Heart left ventricle (tissue), 16 donors: ENCODE results near the gene MAP3K4. TPM values are rescaled to one million over a fixed set of nuclear protein-coding genes. Genes with fewer than 3 reads are reported as not detected.

Source experiments
- ATAC-seq, 4 donors: fragments of 200-7000 bp; cut with Tn5 transposase; one replicate each; pipeline ENCODE4 v1.9.1; 2020 to 2022; ENCODE audit warnings: moderate library complexity in 4 of 4, mild to moderate bottlenecking in 3 of 4, moderate number of reproducible peaks in 1 of 4
- DNase-seq, 5 donors: peaks; one replicate each; pipeline ENCODE4 v3.0.0-alpha.2; 2020
- H3K27ac ChIP-seq, 12 donors: fragments of 200-600 bp; sonication (generic) in 4 of 12; one replicate each; pipeline versions ENCODE4 v1.5.0 to v1.8.0; 2016 to 2022; ENCODE audit warnings: mild to moderate bottlenecking in 2 of 12
- H3K27me3 ChIP-seq, 9 donors: fragments of 200-600 bp; sonication (generic) in 2 of 9; one replicate each; pipeline versions ENCODE4 v1.5.1 to v1.8.0; 2016 to 2022; ENCODE audit warnings: mild to moderate bottlenecking in 3 of 9
- H3K36me3 ChIP-seq, 9 donors: fragments of 200-600 bp; sonication (generic) in 2 of 9; one replicate each; pipeline versions ENCODE4 v1.5.0 to v1.8.0; 2018 to 2022; ENCODE audit warnings: mild to moderate bottlenecking in 2 of 9
- H3K4me1 ChIP-seq, 12 donors: fragments of 200-600 bp; sonication (generic) in 4 of 12; one replicate each; pipeline versions ENCODE4 v1.5.0 to v1.8.0; 2016 to 2022; ENCODE audit warnings: mild to moderate bottlenecking in 3 of 12
- H3K4me3 ChIP-seq, 12 donors: fragments of 200-600 bp; sonication (generic) in 4 of 12; one replicate each; pipeline versions ENCODE4 v1.5.0 to v1.8.0; 2017 to 2022; ENCODE audit warnings: mild to moderate bottlenecking in 9 of 12, moderate library complexity in 4 of 12
- H3K9me3 ChIP-seq, 12 donors: fragments of 200-600 bp; sonication (generic) in 4 of 12; one replicate each; pipeline versions ENCODE4 v1.5.0 to v1.8.0; 2016 to 2022; ENCODE audit warnings: mild to moderate bottlenecking in 1 of 12
- POLR2A ChIP-seq, 2 donors: fragments of 450-650 bp; IDR thresholded peaks; one replicate each; pipeline ENCODE4 v1.6.1; 2017; ENCODE audit warnings: antibody characterized with exemption in 2 of 2, mild to moderate bottlenecking in 2 of 2, moderate library complexity in 2 of 2
- WGBS, 4 donors: extraction: QIAGEN DNeasy Blood & Tissue Kit in 2 of 4; methylation state at CpG; one replicate each; pipeline versions ENCODE4 v1.1.5 to v1.1.7; 2013 to 2018; 5-methylcytosine and 5-hydroxymethylcytosine counted together
- intact Hi-C, 10 donors: fragments of 100-400 bp; cut with DNase I; formaldehyde crosslinking; loops; one replicate each; pipeline versions ENCODE4 v1.11.1 to v1.14.2; 2022
- polyA plus RNA-seq, 2 donors: library from polyadenylated mRNA; stranded (reverse); fragments of 200-250 nt; gene quantifications; one replicate each; pipeline ENCODE4 v1.2.3, GENCODE V29; 2013
- total RNA-seq, 9 donors: library from RNA; depleted of rRNA in 2 of 9; stranded (reverse); fragments of >200 nt in 2 of 9; fragmentation: NEBNext Ultra II Directional in 3 of 9; extraction: Animal tissue kit (Norgen Biotek cat#: 25700) in 3 of 9; gene quantifications; one replicate each; pipeline versions ENCODE4 v1.1.0 to v1.2.4, GENCODE V29; 2016 to 2023
- TF ChIP-seq, protein P1 (sequence below), 12 donors: fragments of 200-600 bp; sonication (generic) in 4 of 12; IDR thresholded peaks; one replicate each; pipeline versions ENCODE4 v1.5.0 to v1.8.0; 2018 to 2022; ENCODE audit warnings: antibody characterized with exemption in 12 of 12, mild to moderate bottlenecking in 5 of 12
- donor health status: ischemic (EF 13 %, LVEDD 7.1; RV severe dilation, severe dysfunction).
- donor health status: healthy with polysubstance abuse.
- donor health status: DM: no; HTN: yes; CAD: no.
- donor health status: DM: no; HTN: no; CAD: no.
- donor health status: ischemic (EF 25% LVEDD 6.9; RV normal size, moderate dysfunction).
- donor health status: ischemic (EF 25% LVEDD 5.7; RV mildly dilated, moderate dysfunction).
- donor health status: healthy.
- donor health status: DM: yes; HTN: yes; CAD: no.
- donor health status: ischemic (EF 35%, LVEDD 5.7; RV mildly dilated, moderate dysfunction).
- donor health status: nonischemic (EF 11% LVEDD 7.7; RV severe dilation, severe dysfunction).
- donor health status: DM: yes; HTN: yes; CAD: no.
- donor health status: PGD.
- donor health status: ischemic (EF 29% LVEDD 5.4; RV normal size, mild dysfunction).
- donor health status: nonischemic (EF 23%, LVEDD 6.1; RV moderate dilation, normal function).

MAP3K4 gene
- total and polyA plus RNA-seq, 11 donors, result 9.2 to 39.1 (median 28.4) TPM

- Histone ChIP-seq H3K9me3 (no peaks in the 10 kb centered on the region), H3K27ac (no peak overlapping the region), H3K4me3 (no peak overlapping the region), H3K27me3 (no peaks in the 10 kb centered on the region), H3K4me1 (no peaks in the 10 kb centered on the region), H3K36me3 (peaks cover 0 to 100% (median 98%) of the 10 kb centered on the region in 9 donors)
- no peak for DNase-seq
- no peak for ATAC-seq
- intact Hi-C loops, result no loop called here
- WGBS, 4 donors, result 90 to 94% (median 92%) methylated on average over 14 of the region's 14 CpGs
- no peak for TF ChIP-seq POLR2A (IDR thresholded peaks at IDR 0.05)
- TF ChIP-seq, protein P1, sequence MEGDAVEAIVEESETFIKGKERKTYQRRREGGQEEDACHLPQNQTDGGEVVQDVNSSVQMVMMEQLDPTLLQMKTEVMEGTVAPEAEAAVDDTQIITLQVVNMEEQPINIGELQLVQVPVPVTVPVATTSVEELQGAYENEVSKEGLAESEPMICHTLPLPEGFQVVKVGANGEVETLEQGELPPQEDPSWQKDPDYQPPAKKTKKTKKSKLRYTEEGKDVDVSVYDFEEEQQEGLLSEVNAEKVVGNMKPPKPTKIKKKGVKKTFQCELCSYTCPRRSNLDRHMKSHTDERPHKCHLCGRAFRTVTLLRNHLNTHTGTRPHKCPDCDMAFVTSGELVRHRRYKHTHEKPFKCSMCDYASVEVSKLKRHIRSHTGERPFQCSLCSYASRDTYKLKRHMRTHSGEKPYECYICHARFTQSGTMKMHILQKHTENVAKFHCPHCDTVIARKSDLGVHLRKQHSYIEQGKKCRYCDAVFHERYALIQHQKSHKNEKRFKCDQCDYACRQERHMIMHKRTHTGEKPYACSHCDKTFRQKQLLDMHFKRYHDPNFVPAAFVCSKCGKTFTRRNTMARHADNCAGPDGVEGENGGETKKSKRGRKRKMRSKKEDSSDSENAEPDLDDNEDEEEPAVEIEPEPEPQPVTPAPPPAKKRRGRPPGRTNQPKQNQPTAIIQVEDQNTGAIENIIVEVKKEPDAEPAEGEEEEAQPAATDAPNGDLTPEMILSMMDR (IDR thresholded peaks at IDR 0.05), result no peak
Observed at GRCh38 chr6:161110028-161110779, 118.6 kb downstream of the MAP3K4 start.

- intact Hi-C loops, result no loop called here
- WGBS, 4 donors, result 82 to 89% (median 86%) methylated on average over 4 of the region's 4 CpGs
- ATAC-seq (no peak), DNase-seq (no peak)
- H3K27ac ChIP-seq, result peak overlapping the region in 1 of 12 donors; percentile 34
- TF ChIP-seq, protein P1 (IDR thresholded peaks at IDR 0.05), result no peak
- TF ChIP-seq POLR2A (IDR thresholded peaks at IDR 0.05), result no peak
- H3K4me3 ChIP-seq, result no peak overlapping the region
- no peaks in the 10 kb centered on the region for H3K4me1 ChIP-seq
- no peaks in the 10 kb centered on the region for H3K9me3 ChIP-seq
- H3K36me3 ChIP-seq, result peaks cover 0 to 100% (median 97%) of the 10 kb centered on the region in 9 donors
- H3K27me3 ChIP-seq, result no peaks in the 10 kb centered on the region
Observed at GRCh38 chr6:161111261-161111660, 119.7 kb downstream of the MAP3K4 start.

GRCh38 chr6:161115468-161115867, 123.9 kb downstream of the MAP3K4 start:
- no peak for DNase-seq
- H3K27me3 ChIP-seq, result no peaks in the 10 kb centered on the region
- ATAC-seq, result no peak
- peaks cover 0 to 5% (median 0%) of the 10 kb centered on the region in 12 donors for H3K4me1 ChIP-seq
- peaks cover 0 to 13% (median 0%) of the 10 kb centered on the region in 12 donors for H3K9me3 ChIP-seq
- intact Hi-C loops, result no loop called here
- TF ChIP-seq POLR2A (IDR thresholded peaks at IDR 0.05), result no peak
- TF ChIP-seq, protein P1 (IDR thresholded peaks at IDR 0.05), result no peak
- H3K27ac ChIP-seq, result no peak overlapping the region
- H3K36me3 ChIP-seq, result peaks cover 0 to 100% (median 83%) of the 10 kb centered on the region in 9 donors
- whole genome bisulfite sequencing, 4 donors, result 93 to 97% (median 96%) methylated on average over 3 of the region's 3 CpGs
- H3K4me3 ChIP-seq, result no peak overlapping the region

DNA sequence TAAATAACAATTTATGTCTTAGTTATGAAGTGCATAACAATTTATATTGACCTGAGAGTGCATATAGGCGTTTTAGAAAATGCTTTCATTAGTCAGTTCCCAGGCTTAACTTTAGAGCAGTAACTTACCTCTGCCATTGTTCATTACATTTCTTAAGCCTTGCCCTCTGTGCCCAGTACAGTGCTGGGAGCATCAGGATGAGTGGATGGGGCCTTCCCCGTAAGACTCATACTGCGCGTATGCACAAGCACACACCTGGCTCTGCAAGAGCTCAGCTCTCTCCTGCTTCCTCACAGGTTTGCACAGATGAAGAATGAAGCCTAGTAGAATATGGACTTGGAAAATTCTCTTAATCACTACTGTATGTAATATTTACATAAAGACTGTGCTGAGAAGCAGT, 125.0 kb downstream of the MAP3K4 start:
- Histone ChIP-seq H3K4me3 (no peak overlapping the region), H3K4me1 (peaks cover 0 to 5% (median 0%) of the 10 kb centered on the region in 12 donors), H3K27ac (peak overlapping the region in 1 of 12 donors; percentile 11), H3K36me3 (peaks cover 0 to 100% (median 72%) of the 10 kb centered on the region in 9 donors), H3K27me3 (no peaks in the 10 kb centered on the region), H3K9me3 (peaks cover 0 to 24% (median 0%) of the 10 kb centered on the region in 12 donors)
- ATAC-seq, result peak in 1 of 4 donors; percentile 41
- 96 to 98% (median 97%) methylated on average over 4 of the region's 4 CpGs for WGBS, 4 donors
- intact Hi-C loops, result no loop called here
- DNase-seq, result no peak
- TF ChIP-seq, protein P1 (IDR thresholded peaks at IDR 0.05), result no peak
- TF ChIP-seq POLR2A (IDR thresholded peaks at IDR 0.05), result no peak
